ENCODE measurements around the gene ATP10D.
"Not testable (repeated sequence)": the region's sequence is repeated elsewhere in the genome, so short reads cannot be mapped to it uniquely, and the experiment has no call there.

The ATP10D gene

DNA sequence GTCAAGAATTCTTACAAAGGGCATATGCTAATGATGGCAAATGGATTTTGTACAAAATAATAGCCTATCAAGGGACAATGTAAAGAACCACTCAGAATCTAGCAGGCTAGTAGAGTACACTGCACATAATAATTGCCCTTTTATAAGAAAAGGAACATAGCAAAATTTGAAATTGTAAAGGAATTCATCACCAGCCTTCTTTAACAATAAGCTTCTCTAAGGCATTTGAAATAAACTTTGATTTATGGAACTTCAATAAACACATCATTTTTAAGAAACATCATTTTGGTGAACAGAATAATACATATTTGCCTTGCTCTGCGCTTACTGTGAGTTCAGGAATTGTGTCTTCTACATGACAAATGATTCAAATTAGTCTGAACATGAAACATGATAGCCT lies 9.7 kb upstream of the ATP10D start:
- no peak overlapping the region for H3K27ac Mint-ChIP-seq
- no peaks in the 10 kb centered on the region for H3K9me3 Mint-ChIP-seq
- peaks cover 19% of the 10 kb centered on the region for H3K27me3 Mint-ChIP-seq (ENCODE audit: low read depth)
- H3K4me3 Mint-ChIP-seq, result no peak overlapping the region
- no peaks in the 10 kb centered on the region for H3K4me1 Mint-ChIP-seq (ENCODE audit: low read depth)
- no peaks in the 10 kb centered on the region for H3K36me3 Mint-ChIP-seq (ENCODE audit: low read depth)

DNA sequence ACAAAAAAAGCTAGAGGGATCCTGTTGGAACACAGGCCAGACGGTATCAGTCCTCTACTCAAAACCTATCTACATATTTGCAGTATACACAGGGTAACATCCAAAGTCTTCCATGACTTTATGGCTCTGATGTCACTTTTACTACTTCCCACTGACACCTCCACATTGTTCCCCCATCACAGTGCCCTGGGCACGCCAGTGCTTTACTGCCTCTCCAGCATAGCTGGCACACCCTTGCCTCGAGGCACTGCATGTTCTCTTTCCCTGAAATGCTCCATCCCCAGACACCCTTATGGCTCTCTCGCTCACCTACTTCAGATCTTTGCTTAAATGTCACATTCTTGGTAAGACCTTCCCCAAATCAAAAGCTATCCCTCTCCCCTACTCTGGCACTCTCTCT lies 6.3 kb upstream of the ATP10D start:
- peaks cover 12% of the 10 kb centered on the region for H3K27me3 Mint-ChIP-seq (ENCODE audit: low read depth)
- no peaks in the 10 kb centered on the region for H3K36me3 Mint-ChIP-seq (ENCODE audit: low read depth)
- H3K27ac Mint-ChIP-seq, result no peak overlapping the region
- H3K4me3 Mint-ChIP-seq, result no peak overlapping the region
- H3K4me1 Mint-ChIP-seq (ENCODE audit: low read depth), result peaks cover 1% of the 10 kb centered on the region
- H3K9me3 Mint-ChIP-seq, result no peaks in the 10 kb centered on the region

DNA sequence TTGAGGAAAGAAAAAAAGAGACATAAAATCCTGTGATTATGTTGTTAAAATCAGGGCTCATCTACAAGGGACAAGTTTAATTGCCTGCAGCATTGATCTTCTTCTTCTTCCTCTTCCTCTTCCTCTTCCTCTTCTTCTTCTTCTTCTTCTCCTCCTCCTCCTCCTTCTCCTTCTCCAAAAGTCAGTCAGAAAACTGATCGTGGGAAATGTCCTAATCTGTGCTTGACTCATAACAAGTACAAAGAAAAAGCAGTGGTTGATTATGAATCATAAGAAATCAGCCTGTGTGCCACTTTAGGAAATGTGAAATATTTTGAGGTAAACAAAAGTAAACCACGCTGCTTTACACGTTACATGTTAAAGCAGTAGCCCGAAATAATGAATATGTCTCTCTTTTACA lies 2.7 kb upstream of the ATP10D start:
- Mint-ChIP-seq H3K9me3 (no peaks in the 10 kb centered on the region), H3K27me3 (ENCODE audit: low read depth) (peaks cover 12% of the 10 kb centered on the region), H3K27ac (no peak overlapping the region), H3K4me1 (ENCODE audit: low read depth) (peaks cover 18% of the 10 kb centered on the region), H3K36me3 (ENCODE audit: low read depth) (no peaks in the 10 kb centered on the region), H3K4me3 (no peak overlapping the region)

DNA sequence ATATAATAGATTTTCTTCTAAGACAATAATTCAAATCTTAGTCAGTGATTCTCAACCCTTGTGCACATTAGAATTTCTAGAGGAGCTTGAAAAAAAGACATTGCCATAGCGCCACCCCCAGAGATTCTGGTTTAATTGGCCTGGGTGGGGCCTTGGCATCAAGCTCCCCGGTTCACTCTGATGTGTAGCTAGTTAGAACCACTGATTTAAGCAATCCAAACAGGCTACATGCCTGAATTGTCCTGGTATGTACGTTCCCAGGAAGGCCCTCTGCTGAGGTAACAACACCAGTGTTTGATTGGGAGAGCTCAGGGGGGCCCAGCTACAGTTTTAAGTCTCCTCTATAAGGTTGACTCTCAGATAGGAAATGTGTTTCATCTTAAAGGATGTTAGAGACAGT lies 1.3 kb upstream of the ATP10D start:
- peaks cover 18% of the 10 kb centered on the region for H3K4me1 Mint-ChIP-seq (ENCODE audit: low read depth)
- H3K27me3 Mint-ChIP-seq (ENCODE audit: low read depth), result peaks cover 12% of the 10 kb centered on the region
- H3K9me3 Mint-ChIP-seq, result no peaks in the 10 kb centered on the region
- H3K36me3 Mint-ChIP-seq (ENCODE audit: low read depth), result no peaks in the 10 kb centered on the region
- no peak overlapping the region for H3K27ac Mint-ChIP-seq
- H3K4me3 Mint-ChIP-seq, result peak overlapping the region; percentile 76

DNA sequence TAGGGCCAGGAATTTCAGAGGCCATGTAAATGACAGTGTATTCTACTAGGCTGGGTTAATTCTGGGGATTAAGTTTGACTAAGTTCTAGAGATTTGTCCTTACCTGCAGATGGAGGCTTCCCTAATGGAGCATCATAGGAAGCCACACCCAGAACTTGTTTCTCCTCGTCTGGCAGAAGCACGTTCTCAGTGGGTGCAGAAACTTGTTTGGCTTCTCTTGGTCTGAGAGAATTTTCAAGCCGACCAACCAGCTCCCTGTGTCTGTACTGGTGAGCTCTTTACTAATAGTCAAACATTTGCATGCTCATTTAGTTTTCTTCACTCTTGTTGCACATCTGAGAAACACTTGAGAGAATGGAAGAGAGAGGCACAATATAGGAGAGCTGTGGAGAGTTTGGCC lies 907 bp upstream of the ATP10D start:
- H3K9me3 Mint-ChIP-seq, result no peaks in the 10 kb centered on the region
- peaks cover 18% of the 10 kb centered on the region for H3K4me1 Mint-ChIP-seq (ENCODE audit: low read depth)
- H3K36me3 Mint-ChIP-seq (ENCODE audit: low read depth), result no peaks in the 10 kb centered on the region
- H3K27ac Mint-ChIP-seq, result peak overlapping the region; percentile 84
- H3K4me3 Mint-ChIP-seq, result peak overlapping the region; percentile 76
- peaks cover 12% of the 10 kb centered on the region for H3K27me3 Mint-ChIP-seq (ENCODE audit: low read depth)

DNA sequence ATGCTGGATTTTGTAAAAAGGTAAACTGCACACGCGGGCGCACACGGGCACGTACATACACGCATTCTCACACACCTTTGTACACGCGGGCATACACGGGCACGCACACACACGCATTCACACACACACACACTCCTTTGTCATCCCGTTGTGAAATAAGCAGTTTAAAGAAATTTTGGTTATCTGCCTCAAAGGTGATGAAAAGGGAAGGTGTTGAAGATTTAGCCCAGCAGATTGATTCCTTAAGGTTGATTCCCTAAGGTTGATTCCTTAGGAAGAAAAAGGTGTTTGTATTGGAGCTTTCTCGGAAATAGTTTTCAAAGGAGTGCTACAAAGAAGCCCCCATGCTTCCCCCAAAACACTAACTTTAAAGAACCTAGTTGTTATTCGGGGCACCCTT lies 693 bp downstream of the ATP10D start:
- peak overlapping the region; percentile 84 for H3K27ac Mint-ChIP-seq
- peaks cover 6% of the 10 kb centered on the region for H3K27me3 Mint-ChIP-seq (ENCODE audit: low read depth)
- H3K4me1 Mint-ChIP-seq (ENCODE audit: low read depth), result peaks cover 18% of the 10 kb centered on the region
- no peaks in the 10 kb centered on the region for H3K9me3 Mint-ChIP-seq
- no peaks in the 10 kb centered on the region for H3K36me3 Mint-ChIP-seq (ENCODE audit: low read depth)
- peak overlapping the region; percentile 87 for H3K4me3 Mint-ChIP-seq

DNA sequence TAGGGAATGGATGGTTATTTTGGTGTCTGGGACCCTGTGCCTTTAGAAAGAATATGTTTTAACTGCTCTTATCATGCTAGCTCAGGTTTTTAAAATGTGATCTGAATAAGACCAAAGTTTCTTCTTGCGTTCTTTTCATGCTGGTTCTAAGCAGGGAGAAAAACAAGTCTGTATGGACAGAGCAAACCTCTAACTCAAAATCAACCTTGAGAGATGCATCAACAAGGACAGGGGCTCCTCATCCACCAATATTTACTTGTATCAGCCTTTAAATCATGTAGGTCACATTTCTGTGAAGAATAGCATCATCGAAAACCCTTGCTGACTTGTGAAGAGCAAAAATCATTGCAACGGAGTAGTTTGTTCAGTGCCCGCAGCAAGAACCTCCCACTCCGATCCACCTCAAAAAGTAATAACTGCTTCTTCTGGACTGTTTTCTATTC lies 1.2 kb downstream of the ATP10D start:
- Mint-ChIP-seq H3K4me1 (ENCODE audit: low read depth) (peaks cover 18% of the 10 kb centered on the region), H3K4me3 (peak overlapping the region; percentile 87), H3K27me3 (ENCODE audit: low read depth) (peaks cover 6% of the 10 kb centered on the region), H3K36me3 (ENCODE audit: low read depth) (no peaks in the 10 kb centered on the region), H3K27ac (peak overlapping the region; percentile 15), H3K9me3 (no peaks in the 10 kb centered on the region)

DNA sequence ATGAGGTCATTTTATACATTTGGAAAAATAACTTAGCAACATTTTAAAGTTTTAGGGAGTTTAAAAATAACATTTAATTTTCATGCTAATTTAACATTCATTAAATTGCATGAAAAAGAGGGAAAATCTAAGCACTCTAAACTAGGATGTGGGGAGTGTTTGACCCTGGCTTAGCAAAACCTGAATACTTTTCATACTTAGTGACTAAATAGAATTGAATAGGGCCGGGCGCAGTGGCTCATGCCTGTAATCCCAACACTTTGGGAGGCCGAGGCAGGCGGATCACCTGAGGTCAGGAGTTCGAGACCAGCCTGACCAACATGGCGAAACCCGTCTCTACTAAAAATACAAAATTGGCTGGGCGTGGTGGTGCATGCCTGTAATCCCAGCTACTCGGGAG lies 1.7 kb downstream of the ATP10D start:
- not testable (repeated sequence) for H3K36me3 Mint-ChIP-seq (ENCODE audit: low read depth); H3K27me3 Mint-ChIP-seq (ENCODE audit: low read depth); H3K27ac Mint-ChIP-seq; H3K9me3 Mint-ChIP-seq; H3K4me3 Mint-ChIP-seq
- peaks cover 18% of the 10 kb centered on the region for H3K4me1 Mint-ChIP-seq (ENCODE audit: low read depth)

DNA sequence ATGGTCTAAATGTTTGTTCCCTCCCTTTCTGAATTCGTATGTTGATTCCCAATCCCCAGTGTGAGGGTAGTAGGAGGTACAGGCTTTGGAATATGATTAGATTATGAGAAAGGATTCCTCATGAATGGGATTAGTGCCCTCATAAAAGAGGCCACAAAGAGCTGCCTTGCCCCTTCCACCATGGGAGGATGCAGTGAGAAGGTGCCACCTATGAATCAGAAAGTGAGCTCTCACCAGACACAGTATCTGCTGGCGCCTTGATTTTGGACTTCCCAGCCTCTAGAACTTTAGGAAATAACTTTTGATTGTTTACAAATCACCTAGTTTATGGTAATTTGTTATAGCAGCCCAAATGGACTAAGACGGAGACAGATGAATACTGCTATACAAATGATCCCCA lies 3.6 kb downstream of the ATP10D start:
- no peaks in the 10 kb centered on the region for H3K36me3 Mint-ChIP-seq (ENCODE audit: low read depth)
- H3K9me3 Mint-ChIP-seq, result no peaks in the 10 kb centered on the region
- peaks cover 17% of the 10 kb centered on the region for H3K4me1 Mint-ChIP-seq (ENCODE audit: low read depth)
- H3K27ac Mint-ChIP-seq, result no peak overlapping the region
- no peak overlapping the region for H3K4me3 Mint-ChIP-seq
- no peaks in the 10 kb centered on the region for H3K27me3 Mint-ChIP-seq (ENCODE audit: low read depth)

DNA sequence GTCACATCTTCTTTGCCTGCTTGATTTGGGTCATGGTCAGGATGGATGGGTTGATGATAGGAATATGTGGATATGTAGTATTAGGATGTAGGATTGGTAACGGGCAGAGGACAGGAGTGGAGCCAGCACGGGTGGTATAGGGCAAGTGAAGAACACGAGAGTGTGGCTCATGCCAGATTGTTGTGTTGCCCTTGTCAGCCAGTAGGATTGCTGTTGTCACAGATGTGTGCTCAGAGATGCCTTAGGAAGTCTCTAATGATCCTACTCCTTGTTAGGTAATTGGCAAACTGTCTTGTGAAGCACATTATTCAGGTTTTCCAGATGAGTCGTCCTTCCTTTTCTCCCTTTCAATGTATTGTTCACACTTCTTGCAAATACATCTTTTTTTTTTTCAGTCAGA lies 5.5 kb downstream of the ATP10D start:
- Mint-ChIP-seq H3K27me3 (ENCODE audit: low read depth) (no peaks in the 10 kb centered on the region), H3K27ac (no peak overlapping the region), H3K4me1 (ENCODE audit: low read depth) (peaks cover 9% of the 10 kb centered on the region), H3K9me3 (no peaks in the 10 kb centered on the region), H3K36me3 (ENCODE audit: low read depth) (no peaks in the 10 kb centered on the region), H3K4me3 (no peak overlapping the region)

DNA sequence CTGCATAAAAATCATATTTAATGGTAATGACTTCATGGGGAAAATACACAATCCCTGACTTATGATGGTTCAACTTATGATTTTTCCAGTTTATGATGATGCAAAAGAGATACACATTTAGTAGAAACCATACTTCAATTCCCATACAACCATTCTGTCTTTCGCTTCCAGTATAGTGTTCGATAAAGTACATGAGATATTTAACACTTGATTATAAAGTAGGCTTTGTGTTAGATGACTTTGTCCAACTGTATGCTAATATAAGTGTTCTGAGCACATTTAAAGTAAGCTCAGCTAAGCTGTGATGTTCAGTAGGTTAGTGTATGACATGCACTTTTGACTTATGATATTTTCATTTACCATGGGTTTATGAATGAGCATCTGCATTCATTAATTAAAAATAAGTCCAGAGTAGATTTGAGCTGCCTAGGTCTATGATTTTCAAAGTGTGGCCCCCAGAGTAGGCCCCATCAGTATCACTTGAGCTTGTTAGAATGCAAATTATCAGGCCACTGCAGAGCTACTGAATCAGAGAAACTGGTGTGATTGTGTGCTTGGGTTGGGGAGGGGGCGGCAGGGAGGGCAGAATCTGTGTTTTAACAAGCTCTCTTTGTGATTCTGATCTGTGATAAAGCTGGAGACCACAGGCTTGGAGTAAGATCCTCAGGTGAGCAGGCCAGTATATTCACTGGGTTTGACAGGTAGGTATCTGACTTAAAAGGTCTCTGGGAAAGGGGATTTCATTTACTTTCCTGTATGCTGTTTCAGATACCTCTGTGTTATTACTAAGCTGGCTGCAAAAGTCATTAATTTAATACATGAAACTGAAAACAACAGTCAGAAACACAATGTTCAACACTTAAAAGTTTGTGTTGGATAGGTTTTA lies 8.4 kb downstream of the ATP10D start:
- H3K27ac Mint-ChIP-seq, result no peak overlapping the region
- no peak overlapping the region for H3K4me3 Mint-ChIP-seq
- H3K36me3 Mint-ChIP-seq (ENCODE audit: low read depth), result no peaks in the 10 kb centered on the region
- no peaks in the 10 kb centered on the region for H3K4me1 Mint-ChIP-seq (ENCODE audit: low read depth)
- no peaks in the 10 kb centered on the region for H3K27me3 Mint-ChIP-seq (ENCODE audit: low read depth)
- H3K9me3 Mint-ChIP-seq, result no peaks in the 10 kb centered on the region

DNA sequence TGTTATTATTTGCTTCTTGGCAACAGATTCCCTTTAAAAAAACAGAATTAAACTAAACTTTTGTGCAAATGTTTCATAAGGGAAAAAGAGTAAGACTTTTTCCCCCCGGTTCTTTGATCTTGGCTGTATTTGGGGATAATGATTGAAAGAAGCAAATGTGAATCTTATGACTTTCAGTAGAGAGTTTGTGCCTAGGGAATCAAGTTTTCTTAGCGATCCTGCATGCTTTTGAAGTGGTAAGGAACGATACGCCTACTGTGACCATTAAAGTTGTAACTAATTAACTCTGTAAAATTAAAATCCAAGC lies 9.0 kb downstream of the ATP10D start:
- Mint-ChIP-seq H3K27me3 (ENCODE audit: low read depth) (no peaks in the 10 kb centered on the region), H3K36me3 (ENCODE audit: low read depth) (no peaks in the 10 kb centered on the region), H3K4me1 (ENCODE audit: low read depth) (no peaks in the 10 kb centered on the region), H3K9me3 (no peaks in the 10 kb centered on the region), H3K4me3 (no peak overlapping the region), H3K27ac (no peak overlapping the region)

DNA sequence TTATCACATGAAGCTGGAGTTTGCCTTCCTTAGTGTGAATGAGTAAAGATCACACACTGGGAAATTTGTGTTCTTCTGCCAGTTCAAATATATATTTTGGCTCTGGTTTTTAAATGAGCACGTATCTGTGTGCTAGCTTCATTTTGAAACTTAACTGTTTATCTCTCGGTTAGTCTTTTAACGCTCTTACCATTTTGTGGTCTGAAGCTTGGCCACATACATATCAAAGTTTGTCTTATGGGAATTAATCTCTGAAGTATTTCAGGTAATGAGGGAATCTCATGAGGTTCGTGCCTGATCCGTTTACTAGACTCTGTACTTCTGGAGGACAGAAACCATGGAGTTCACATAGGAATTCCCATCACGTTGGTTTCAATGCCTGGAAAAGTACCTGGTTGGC lies 13.8 kb downstream of the ATP10D start:
- Mint-ChIP-seq H3K36me3 (ENCODE audit: low read depth) (no peaks in the 10 kb centered on the region), H3K27ac (no peak overlapping the region), H3K4me1 (ENCODE audit: low read depth) (no peaks in the 10 kb centered on the region), H3K4me3 (no peak overlapping the region), H3K27me3 (ENCODE audit: low read depth) (no peaks in the 10 kb centered on the region), H3K9me3 (no peaks in the 10 kb centered on the region)

DNA sequence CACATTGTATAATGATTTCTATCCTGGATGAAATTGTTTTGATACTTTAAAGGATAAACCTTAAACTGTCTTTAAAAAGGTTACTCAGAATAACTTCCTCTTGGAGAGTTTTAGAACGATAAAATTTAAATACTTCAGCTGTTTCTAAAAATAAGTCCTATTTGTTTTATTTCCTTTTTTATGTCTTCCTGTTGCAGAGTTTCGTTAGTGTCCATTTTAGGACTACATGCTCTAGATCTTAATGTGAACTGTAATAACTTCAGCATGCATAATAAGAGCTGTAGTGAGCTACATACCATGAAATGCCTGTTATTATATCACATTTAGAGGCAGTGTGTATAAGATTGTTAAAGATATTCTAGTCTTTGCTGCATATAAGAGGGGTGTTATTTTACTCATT lies 14.6 kb downstream of the ATP10D start:
- Mint-ChIP-seq H3K27me3 (ENCODE audit: low read depth) (no peaks in the 10 kb centered on the region), H3K4me3 (no peak overlapping the region), H3K36me3 (ENCODE audit: low read depth) (no peaks in the 10 kb centered on the region)

DNA sequence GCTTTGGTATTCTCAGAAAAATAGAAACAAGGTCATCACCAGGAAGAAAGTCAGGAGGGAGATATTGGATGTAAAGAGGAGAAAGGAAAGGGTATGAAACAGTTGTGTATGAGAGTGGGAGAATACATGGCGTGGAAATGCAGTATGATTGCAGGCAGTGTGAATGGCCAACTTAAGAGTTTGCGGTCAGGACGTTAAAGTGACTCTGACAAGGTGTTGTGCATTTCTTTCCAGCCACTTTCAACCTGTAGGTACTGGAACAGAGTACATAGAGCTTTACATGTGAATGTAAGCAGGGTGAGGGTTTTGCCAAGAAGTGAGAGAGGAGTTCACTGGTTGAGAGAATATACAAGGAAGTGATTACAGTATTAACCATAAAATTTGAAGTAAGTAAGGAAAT lies 15.7 kb downstream of the ATP10D start:
- Mint-ChIP-seq H3K27me3 (ENCODE audit: low read depth) (no peaks in the 10 kb centered on the region), H3K36me3 (ENCODE audit: low read depth) (no peaks in the 10 kb centered on the region), H3K9me3 (no peaks in the 10 kb centered on the region), H3K4me3 (no peak overlapping the region), H3K27ac (no peak overlapping the region), H3K4me1 (ENCODE audit: low read depth) (no peaks in the 10 kb centered on the region)

More for the DNA sequence above, 14.6 kb downstream of the ATP10D start:
- H3K27ac Mint-ChIP-seq, result no peak overlapping the region
- no peaks in the 10 kb centered on the region for H3K4me1 Mint-ChIP-seq (ENCODE audit: low read depth)
- no peaks in the 10 kb centered on the region for H3K9me3 Mint-ChIP-seq

DNA sequence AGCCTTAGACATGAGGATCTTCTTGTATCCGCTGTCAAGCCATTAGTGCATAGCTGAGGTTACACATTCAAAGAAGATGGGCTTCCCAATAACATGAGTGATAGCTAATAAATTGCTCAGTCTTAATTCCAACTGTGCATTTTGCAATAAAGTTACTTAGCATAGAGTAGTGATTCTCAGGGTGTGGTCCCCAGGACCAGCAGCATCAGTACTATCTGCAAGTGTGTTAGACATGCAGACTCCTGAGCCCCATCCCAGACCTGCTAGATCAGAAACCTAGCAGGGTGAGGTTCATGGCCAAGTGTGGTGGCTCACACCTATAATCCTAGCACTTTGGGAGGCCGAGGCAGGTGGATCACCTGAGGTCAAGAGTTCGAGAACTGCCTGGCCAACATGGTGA lies 20.1 kb downstream of the ATP10D start:
- no peaks in the 10 kb centered on the region for H3K9me3 Mint-ChIP-seq
- no peak overlapping the region for H3K4me3 Mint-ChIP-seq
- H3K27ac Mint-ChIP-seq, result no peak overlapping the region
- no peaks in the 10 kb centered on the region for H3K36me3 Mint-ChIP-seq (ENCODE audit: low read depth)
- H3K4me1 Mint-ChIP-seq (ENCODE audit: low read depth), result no peaks in the 10 kb centered on the region
- H3K27me3 Mint-ChIP-seq (ENCODE audit: low read depth), result peaks cover 10% of the 10 kb centered on the region

Data from T-helper 1 cell treated with Interleukin-12 subunit alpha and Interleukin-12 subunit beta and Interleukin-4 antibody, amounts not matched to agents 30 μg/mL and 1 μg/mL, for 36 hours (primary cell).